K562 (cell line): ENCODE data around the gene SVOP. TPM values are rescaled to one million over a fixed set of nuclear protein-coding genes. Genes with fewer than 3 reads are reported as not detected.
A peak's percentile ranks its signal among the peaks of the same experiment; 100 is the strongest.

Source experiments
- BCL6 ChIP-seq: fragments of 250-450 bp; sonication (Bioruptor Pico); IDR thresholded peaks from 2 replicates; pipeline ENCODE4 v1.4.0; 2020
- CHD4 ChIP-seq: fragments of 200-600 bp; sonication (generic); IDR thresholded peaks from 3 replicates; pipeline ENCODE4 v1.6.1; 2012; ENCODE audit warnings: low read depth, mild to moderate bottlenecking, mixed read lengths, low read length, inconsistent platforms; ENCODE audit not compliant: insufficient read depth, insufficient replicate concordance, poor library complexity, severe bottlenecking
- DLX4 ChIP-seq: fragments of 250-450 bp; sonication (Bioruptor Pico); IDR thresholded peaks from 2 replicates; pipeline ENCODE4 v1.6.1; 2021; ENCODE audit warnings: mild to moderate bottlenecking
- DNMT1 ChIP-seq: fragments of 450-650 bp; IDR thresholded peaks from 2 replicates; pipeline ENCODE4 v1.6.1; 2016; ENCODE audit warnings: antibody characterized with exemption, mild to moderate bottlenecking
- ETV6 ChIP-seq, 3 experiments: fragments of 150-350 bp in 1 of 3; sonication (generic) in 1 of 3; formaldehyde crosslinking in 1 of 3; IDR thresholded peaks; 2 replicates each; pipeline versions ENCODE4 v1.6.1 to v1.8.0; 2014 to 2022; ENCODE audit warnings: borderline replicate concordance in 2 of 3, low read depth in 2 of 3, antibody characterized with exemption in 1 of 3, low read length in 1 of 3, mild to moderate bottlenecking in 1 of 3, missing genetic modification reagents in 1 of 3
- HDAC1 ChIP-seq, 2 experiments: fragments of 450-650 bp; IDR thresholded peaks; 2 replicates each; pipeline ENCODE4 v1.6.1; 2016 to 2017; ENCODE audit warnings: inconsistent platforms in 1 of 2, mild to moderate bottlenecking in 1 of 2, moderate library complexity in 1 of 2
- HDAC2 ChIP-seq: fragments of 450-650 bp; IDR thresholded peaks from 2 replicates; pipeline ENCODE4 v1.6.1; 2016; ENCODE audit warnings: mild to moderate bottlenecking
- HMG20A ChIP-seq: fragments of 450-650 bp; formaldehyde crosslinking; conservative IDR thresholded peaks from 2 replicates; pipeline ENCODE4 v1.4.0; 2020; ENCODE audit warnings: mild to moderate bottlenecking, mixed read lengths
- JUN ChIP-seq, 2 experiments: sonication (generic) in 1 of 2; formaldehyde crosslinking in 1 of 2; IDR thresholded peaks; 2 replicates each; pipeline versions ENCODE4 v1.6.1 to v1.8.0; 2012 to 2022; ENCODE audit warnings: borderline replicate concordance in 2 of 2, mild to moderate bottlenecking in 2 of 2, improper control_type of control experiment in 1 of 2, low read depth in 1 of 2, low read length in 1 of 2, missing genetic modification reagents in 1 of 2
- KAT2B ChIP-seq: IDR thresholded peaks from one replicate; pipeline ENCODE4 v1.6.1; 2012; ENCODE audit warnings: low read depth, mild to moderate bottlenecking, control low read depth, inconsistent platforms, low read length, moderate library complexity
- LARP7 ChIP-seq: fragments of 450-650 bp; IDR thresholded peaks from 2 replicates; pipeline ENCODE4 v1.6.1; 2016
- MAZ ChIP-seq, 2 experiments: fragments of 450-650 bp in 1 of 2; sonication (generic) in 1 of 2; formaldehyde crosslinking; IDR thresholded peaks in 1 of 2; conservative IDR thresholded peaks in 1 of 2; 2 replicates each; pipeline versions ENCODE4 v1.4.0 to v1.5.0; 2020; ENCODE audit warnings: mild to moderate bottlenecking in 1 of 2, missing genetic modification reagents in 1 of 2
- NELFE ChIP-seq: IDR thresholded peaks from 2 replicates; pipeline ENCODE4 v1.6.1; 2011; ENCODE audit warnings: mild to moderate bottlenecking; ENCODE audit not compliant: insufficient read depth, insufficient read length
- RBM14 ChIP-seq: fragments of 200-400 bp; formaldehyde crosslinking; IDR thresholded peaks from 2 replicates; pipeline ENCODE4 v1.6.1; 2018; ENCODE audit warnings: low read depth, mild to moderate bottlenecking, low read length, moderate library complexity, borderline replicate concordance; ENCODE audit not compliant: insufficient read depth
- RBM39 ChIP-seq: fragments of 200-400 bp; formaldehyde crosslinking; optimal IDR thresholded peaks from 2 replicates; pipeline ENCODE3; 2018; ENCODE audit warnings: low read depth, low read length
- SFPQ ChIP-seq: fragments of 200-400 bp; formaldehyde crosslinking; IDR thresholded peaks from 2 replicates; pipeline ENCODE4 v1.6.1; 2017; ENCODE audit warnings: mild to moderate bottlenecking, low read depth, low read length, moderate library complexity
- TCF7 ChIP-seq: sonication (generic); IDR thresholded peaks from 2 replicates; pipeline ENCODE4 v1.6.1; 2016; ENCODE audit warnings: antibody characterized with exemption, borderline replicate concordance
- THRAP3 ChIP-seq: fragments of 450-650 bp; IDR thresholded peaks from 2 replicates; pipeline ENCODE4 v1.6.1; 2016; ENCODE audit warnings: mild to moderate bottlenecking, inconsistent platforms, borderline replicate concordance
- ZC3H11A ChIP-seq: IDR thresholded peaks from 2 replicates; pipeline ENCODE4 v1.6.1; 2012; ENCODE audit warnings: low read depth, low read length, improper control_type of control experiment
- ZNF24 ChIP-seq: fragments of 450-650 bp; IDR thresholded peaks from 2 replicates; pipeline ENCODE4 v1.6.1; 2016
- ZNF282 ChIP-seq: sonication (generic); formaldehyde crosslinking; IDR thresholded peaks from 2 replicates; pipeline ENCODE4 v1.8.1; 2023; ENCODE audit warnings: missing genetic modification reagents
- ZNF780A ChIP-seq: fragments of 250-450 bp; sonication (Bioruptor Pico); IDR thresholded peaks from 2 replicates; pipeline ENCODE4 v1.5.0; 2021; ENCODE audit warnings: mild to moderate bottlenecking
- polyA plus RNA-seq, 8 experiments: library from polyadenylated mRNA; depleted of rRNA in 4 of 8; stranded (reverse) in 5 of 8; unstranded in 3 of 8; fragments of >200 nt; fragmentation: Nextera tagmentation in 2 of 8; fragmentation: Illumina TruSeq in 1 of 8; extraction: Ambion mirVana in 2 of 8; extraction: Trizol in 1 of 8; gene quantifications; 2 replicates each; pipeline versions ENCODE4 v1.2.1 to v1.2.3, GENCODE V29; 2011 to 2014; ENCODE audit warnings: inconsistent platforms in 1 of 8, missing spikeins in 1 of 8
- total RNA-seq, 7 experiments: library from RNA; depleted of rRNA in 6 of 7; stranded (reverse); fragments of >200 nt in 6 of 7; fragmentation: Illumina TruSeq in 2 of 7; extraction: Trizol in 2 of 7; gene quantifications; 2 replicates each; pipeline versions ENCODE4 v1.2.1 to v1.2.3, GENCODE V29; 2011 to 2021; ENCODE audit warnings: low replicate concordance in 1 of 7
- TF ChIP-seq, protein P1 (sequence below): fragments of 450-650 bp; formaldehyde crosslinking; IDR thresholded peaks from 2 replicates; pipeline ENCODE4 v1.4.0; 2020; ENCODE audit warnings: mild to moderate bottlenecking, moderate library complexity

The SVOP gene
- total and polyA plus RNA-seq, 9 of the 15 experiments (the other 6 are each of a cell fraction or from before 2014, with no cell fraction given): 0.01 to 0.09 (median 0.06) TPM; not detected in 1

- no peak for TF ChIP-seq ZNF780A
- no peak for TF ChIP-seq HMG20A (CRISPR knock-in tag)
- no peak for TF ChIP-seq NELFE
- TF ChIP-seq SFPQ: no peak
- peak; percentile 93 for TF ChIP-seq RBM39
- TF ChIP-seq, protein P1, sequence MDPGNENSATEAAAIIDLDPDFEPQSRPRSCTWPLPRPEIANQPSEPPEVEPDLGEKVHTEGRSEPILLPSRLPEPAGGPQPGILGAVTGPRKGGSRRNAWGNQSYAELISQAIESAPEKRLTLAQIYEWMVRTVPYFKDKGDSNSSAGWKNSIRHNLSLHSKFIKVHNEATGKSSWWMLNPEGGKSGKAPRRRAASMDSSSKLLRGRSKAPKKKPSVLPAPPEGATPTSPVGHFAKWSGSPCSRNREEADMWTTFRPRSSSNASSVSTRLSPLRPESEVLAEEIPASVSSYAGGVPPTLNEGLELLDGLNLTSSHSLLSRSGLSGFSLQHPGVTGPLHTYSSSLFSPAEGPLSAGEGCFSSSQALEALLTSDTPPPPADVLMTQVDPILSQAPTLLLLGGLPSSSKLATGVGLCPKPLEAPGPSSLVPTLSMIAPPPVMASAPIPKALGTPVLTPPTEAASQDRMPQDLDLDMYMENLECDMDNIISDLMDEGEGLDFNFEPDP (CRISPR knock-in tag): no peak
- no peak; the same call in 1 of the 2 replicates for TF ChIP-seq THRAP3
- no peak for TF ChIP-seq DNMT1
- TF ChIP-seq CHD4: no peak
- TF ChIP-seq RBM14: no peak
- TF ChIP-seq LARP7: no peak
- peak; percentile 86 for TF ChIP-seq ZC3H11A
- TF ChIP-seq ZNF24: 0 out of 2 replicates have a peak, but pooled peaks have one; percentile 43
- TF ChIP-seq HDAC2: peak; percentile 29; the same call in 1 of the 2 replicates
- peak in 1 of 2 experiments; percentile 85; a peak in 2 of 4 replicates for TF ChIP-seq HDAC1 (IDR thresholded peaks at IDR 0.05)
- TF ChIP-seq BCL6 (CRISPR knock-in tag): no peak
- no peak for TF ChIP-seq DLX4 (CRISPR knock-in tag)
- no peak for TF ChIP-seq JUN (IDR thresholded peaks at IDR 0.05; ENCODE audit: borderline replicate concordance, low read depth, low read length)
- TF ChIP-seq JUN (CRISPR knock-in tag; IDR thresholded peaks at IDR 0.05; ENCODE audit: borderline replicate concordance): no peak
- 0 out of 2 replicates have a peak, but pooled peaks have one; percentile 47 for TF ChIP-seq TCF7
- TF ChIP-seq MAZ (CRISPR knock-in tag; conservative IDR thresholded peaks at IDR 0.05 in 1 of 2, IDR thresholded peaks at IDR 0.05 in 1 of 2): peak; percentile 93 to 98
- TF ChIP-seq ETV6 (IDR thresholded peaks at IDR 0.05; ENCODE audit: borderline replicate concordance in 1 of 2, low read depth in 2 of 2, low read length in 1 of 2): no peak
- no peak for TF ChIP-seq ETV6 (CRISPR knock-in tag; IDR thresholded peaks at IDR 0.05; ENCODE audit: borderline replicate concordance)
- TF ChIP-seq ZNF282 (CRISPR knock-in tag): no peak
- no peak for TF ChIP-seq KAT2B
Measured at GRCh38 chr12:109052414-109053323, 31.8 kb upstream of the SVOP start, which contains the start of gene USP30 (continued).
